K562 (cell line): Measurements from ENCODE around the gene FEM1B. TPM values are rescaled to one million over a fixed set of nuclear protein-coding genes. Genes with fewer than 3 reads are reported as not detected.

Experiments
- ATAC-seq: fragments of 200-7000 bp; cut with Tn5 transposase; 3 replicates; pipeline ENCODE4 v1.9.1; 2020; ENCODE audit warnings: moderate library complexity
- BruUV-seq: library from RNA; stranded (reverse); fragments of 400-500 nt; replicated peaks from 2 replicates; lab custom pipeline; 2021; lab: Mats Ljungman, UMichigan
- CTCF ChIA-PET: fragments of 300-600 bp; formaldehyde crosslinking; extraction: SDS; loops from one replicate; lab custom pipeline; 2021; ENCODE audit warnings: low intra/inter-chr PET ratio; lab: Yijun Ruan, JAX
- POLR2A ChIA-PET: fragments of 300-600, 350-650 bp; sonication (Branson Sonifier 250); formaldehyde crosslinking; extraction: SDS; loops from one replicate; lab custom pipeline; 2021; ENCODE audit warnings: antibody characterized with exemption, inconsistent platforms; lab: Yijun Ruan, JAX
- DNase-seq, 4 experiments: peaks; one replicate each; pipeline versions ENCODE4 v3.0.0 to v3.0.0-alpha.2; 2011 to 2018; ENCODE audit warnings: low spot score in 3 of 4, mixed read lengths in 3 of 4; ENCODE audit errors: extremely low read depth in 1 of 4
- FAIRE-seq: peaks from 2 replicates; lab custom pipeline; 2011; peaks lifted over from hg19 to GRCh38; lab: Jason Lieb, UNC
- H2AFZ ChIP-seq: 2 replicates; pipeline ENCODE4 v1.6.0; 2011; ENCODE audit warnings: low read depth, low read length, control low read depth, inconsistent platforms
- H3K27ac ChIP-seq: fragments of 200-600 bp; 3 replicates; pipeline ENCODE4 v1.8.0; 2011; ENCODE audit warnings: low read depth, mild to moderate bottlenecking, control low read depth, inconsistent platforms, low read length, moderate library complexity, mixed read lengths; ENCODE audit errors: extremely low read depth
- H3K27me3 ChIP-seq, 2 experiments: fragments of 300-600 bp in 1 of 2; 2 replicates in 1 of 2; 3 replicates in 1 of 2; pipeline versions ENCODE4 v1.6.0 to v1.8.0; 2011; ENCODE audit warnings: inconsistent platforms in 2 of 2, low read length in 2 of 2, mild to moderate bottlenecking in 1 of 2, mixed read lengths in 1 of 2, moderate library complexity in 1 of 2; ENCODE audit not compliant: control insufficient read depth in 2 of 2, insufficient read depth in 2 of 2
- H3K36me3 ChIP-seq: fragments of 300-600 bp; 3 replicates; pipeline ENCODE4 v1.8.0; 2011; ENCODE audit warnings: mild to moderate bottlenecking, low read length, inconsistent platforms; ENCODE audit not compliant: control insufficient read depth, insufficient read depth
- H3K4me1 ChIP-seq, 2 experiments: fragments of 200-600 bp in 1 of 2; replicated peaks in 1 of 2; 2 replicates in 1 of 2; 3 replicates in 1 of 2; pipeline versions ENCODE4 v1.5.1 to v1.8.0; 2011; ENCODE audit warnings: inconsistent platforms in 2 of 2, low read length in 2 of 2, mild to moderate bottlenecking in 1 of 2, mixed read lengths in 1 of 2, moderate library complexity in 1 of 2; ENCODE audit not compliant: control insufficient read depth in 2 of 2, insufficient read depth in 2 of 2
- H3K4me2 ChIP-seq: 2 replicates; pipeline ENCODE4 v1.6.1; 2011; ENCODE audit warnings: low read length, control low read depth, inconsistent platforms, mixed read lengths; ENCODE audit not compliant: insufficient read depth
- H3K4me3 ChIP-seq: fragments of 200-600 bp; sonication (generic), shearing (Covaris generic); 2 replicates; pipeline ENCODE4 v1.5.1; 2016; ENCODE audit warnings: control low read depth, inconsistent platforms
- H3K79me2 ChIP-seq: fragments of 200-600 bp; 3 replicates; pipeline ENCODE4 v1.8.0; 2011; ENCODE audit warnings: low read length, inconsistent platforms; ENCODE audit not compliant: control insufficient read depth, insufficient read depth
- H3K9ac ChIP-seq, 2 experiments: 2 replicates each; pipeline versions ENCODE4 v1.6.0 to v1.6.1; 2011; ENCODE audit warnings: low read depth in 2 of 2, low read length in 2 of 2, control low read depth in 1 of 2, inconsistent platforms in 1 of 2, mild to moderate bottlenecking in 1 of 2, mixed read lengths in 1 of 2; ENCODE audit not compliant: insufficient read depth in 1 of 2
- H3K9me1 ChIP-seq: one replicate; pipeline ENCODE4 v1.6.0; 2011; ENCODE audit warnings: inconsistent platforms, mild to moderate bottlenecking, low read length, moderate library complexity; ENCODE audit not compliant: control insufficient read depth, insufficient read depth
- H3K9me3 ChIP-seq: replicated peaks from 2 replicates; pipeline ENCODE4 v1.5.1; 2011; ENCODE audit warnings: low read depth, low read length, inconsistent platforms; ENCODE audit not compliant: control insufficient read depth, insufficient read depth
- H4K20me1 ChIP-seq: replicated peaks from 2 replicates; pipeline ENCODE4 v1.6.1; 2011; ENCODE audit warnings: low read length, inconsistent platforms, mixed read lengths; ENCODE audit not compliant: control insufficient read depth, insufficient read depth
- ASH1L ChIP-seq: fragments of 450-650 bp; IDR thresholded peaks from 2 replicates; pipeline ENCODE4 v1.6.1; 2018; ENCODE audit warnings: borderline replicate concordance, mild to moderate bottlenecking, low read depth; ENCODE audit not compliant: partially characterized antibody
- CC2D1A ChIP-seq: fragments of 450-650 bp; IDR thresholded peaks from 2 replicates; pipeline ENCODE4 v1.6.1; 2017; ENCODE audit warnings: mild to moderate bottlenecking
- ESRRB ChIP-seq: fragments of 250-450 bp; sonication (Bioruptor Pico); IDR thresholded peaks from 2 replicates; pipeline ENCODE4 v1.5.0; 2020; ENCODE audit warnings: mild to moderate bottlenecking, moderate library complexity, borderline replicate concordance
- HDAC3 ChIP-seq: fragments of 450-650 bp; IDR thresholded peaks from 2 replicates; pipeline ENCODE4 v1.6.1; 2018; ENCODE audit warnings: borderline replicate concordance, mild to moderate bottlenecking, moderate library complexity; ENCODE audit not compliant: partially characterized antibody
- SMARCE1 ChIP-seq: fragments of 450-650 bp; IDR thresholded peaks from 2 replicates; pipeline ENCODE4 v1.7.1; 2016; ENCODE audit warnings: mild to moderate bottlenecking
- ZNF175 ChIP-seq: fragments of 200-800 bp; sonication (Bioruptor generic); IDR thresholded peaks from 2 replicates; pipeline ENCODE4 v1.6.1; 2016; ENCODE audit warnings: low read depth, mild to moderate bottlenecking, missing genetic modification characterization, missing compliant biosample characterization
- ZNF766 ChIP-seq: fragments of 200-800 bp; sonication (Bioruptor generic); conservative IDR thresholded peaks from 2 replicates; pipeline ENCODE4 v1.6.1; 2016; ENCODE audit warnings: missing genetic modification characterization, missing compliant biosample characterization
- WGBS: fragments of 100-300 bp; shearing (Covaris generic); methylation state at CpG from one replicate; pipeline ENCODE4 v1.1.6; 2016; ENCODE audit warnings: low coverage, mixed read lengths; ENCODE audit not compliant: insufficient coverage; ENCODE audit errors: missing lambda C conversion rate; 5-methylcytosine and 5-hydroxymethylcytosine counted together
- in situ Hi-C: fragments of 300-500 bp; cut with MboI; formaldehyde crosslinking; loops from 4 replicates; pipeline ENCODE4 v1.15.0; 2018; ENCODE audit warnings: inconsistent platforms, mixed read lengths
- intact Hi-C: fragments of 100-400 bp; cut with micrococcal nuclease; formaldehyde crosslinking; loops from 2 replicates; pipeline ENCODE4 v1.14.2; 2022
- polyA plus RNA-seq, 8 experiments: library from polyadenylated mRNA; depleted of rRNA in 4 of 8; stranded (reverse) in 5 of 8; unstranded in 3 of 8; fragments of >200 nt; fragmentation: Nextera tagmentation in 2 of 8; fragmentation: Illumina TruSeq in 1 of 8; extraction: Ambion mirVana in 2 of 8; extraction: Trizol in 1 of 8; gene quantifications; 2 replicates each; pipeline versions ENCODE4 v1.2.1 to v1.2.3, GENCODE V29; 2011 to 2014; ENCODE audit warnings: inconsistent platforms in 1 of 8, missing spikeins in 1 of 8
- total RNA-seq, 7 experiments: library from RNA; depleted of rRNA in 6 of 7; stranded (reverse); fragments of >200 nt in 6 of 7; fragmentation: Illumina TruSeq in 2 of 7; extraction: Trizol in 2 of 7; gene quantifications; 2 replicates each; pipeline versions ENCODE4 v1.2.1 to v1.2.3, GENCODE V29; 2011 to 2021; ENCODE audit warnings: low replicate concordance in 1 of 7
- TF ChIP-seq, protein P1 (sequence below), 3 experiments: fragments of 200-800 bp in 1 of 3; sonication (Bioruptor generic) in 1 of 3; sonication (generic) in 1 of 3; formaldehyde crosslinking in 1 of 3; IDR thresholded peaks; 2 replicates each; pipeline versions ENCODE4 v1.6.1 to v1.8.0; 2016 to 2022; ENCODE audit warnings: mild to moderate bottlenecking in 2 of 3, missing compliant biosample characterization in 2 of 3, missing genetic modification characterization in 2 of 3, missing genetic modification reagents in 1 of 3
- TF ChIP-seq, protein P2 (sequence below): sonication (generic); formaldehyde crosslinking; IDR thresholded peaks from 2 replicates; pipeline ENCODE4 v1.8.0; 2023; ENCODE audit warnings: missing genetic modification reagents, mild to moderate bottlenecking, borderline replicate concordance
- TF ChIP-seq, protein P3 (sequence below): fragments of 250-450 bp; sonication (Bioruptor Pico); IDR thresholded peaks from 2 replicates; pipeline ENCODE4 v1.5.0; 2021

Gene FEM1B
- total and polyA plus RNA-seq, 9 of the 15 experiments (the other 6 are each of a cell fraction or from before 2014, with no cell fraction given), result 5.9 to 61.6 (median 20.1) TPM

DNA sequence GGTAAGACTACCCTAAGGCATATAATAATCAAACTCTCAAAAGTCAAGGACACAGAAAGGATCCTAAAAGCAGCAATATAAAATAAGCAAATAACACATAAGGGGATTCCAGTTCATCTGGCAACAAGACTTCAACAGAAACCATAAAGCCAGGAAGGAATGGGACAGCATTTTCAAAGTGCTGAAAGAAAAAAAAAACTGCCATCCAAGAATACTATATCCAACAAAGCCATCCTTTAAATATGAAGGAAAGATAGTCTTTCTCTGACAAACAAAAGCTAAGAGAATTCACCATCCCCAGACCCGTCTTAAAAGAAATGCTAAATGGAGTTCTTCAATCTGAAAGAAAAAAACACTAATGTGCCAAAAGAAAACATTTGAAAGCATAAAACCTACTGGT, 33.3 kb upstream of the FEM1B start:
- H3K79me2 ChIP-seq, result no peaks in the 10 kb centered on the region
- POLR2A ChIA-PET, result interaction anchor here (1.0 kb wide), 1 partner anchor 9 kb away, joined by 3 read pairs; no protein-coding TSS in a partner anchor
- intact Hi-C loops, result no loop called here
- TF ChIP-seq ZNF175 (no peak), ESRRB (CRISPR knock-in tag) (no peak), ZNF766 (CRISPR knock-in tag) (no peak), SMARCE1 (no peak), CC2D1A (no peak), ASH1L (no peak), HDAC3 (no peak)
- TF ChIP-seq, protein P1, sequence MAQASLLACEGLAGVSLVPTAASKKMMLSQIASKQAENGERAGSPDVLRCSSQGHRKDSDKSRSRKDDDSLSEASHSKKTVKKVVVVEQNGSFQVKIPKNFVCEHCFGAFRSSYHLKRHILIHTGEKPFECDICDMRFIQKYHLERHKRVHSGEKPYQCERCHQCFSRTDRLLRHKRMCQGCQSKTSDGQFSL (CRISPR knock-in tag; IDR thresholded peaks at IDR 0.05), result no peak
- TF ChIP-seq, protein P1 (tag; IDR thresholded peaks at IDR 0.05), result no peak
- TF ChIP-seq, protein P2, sequence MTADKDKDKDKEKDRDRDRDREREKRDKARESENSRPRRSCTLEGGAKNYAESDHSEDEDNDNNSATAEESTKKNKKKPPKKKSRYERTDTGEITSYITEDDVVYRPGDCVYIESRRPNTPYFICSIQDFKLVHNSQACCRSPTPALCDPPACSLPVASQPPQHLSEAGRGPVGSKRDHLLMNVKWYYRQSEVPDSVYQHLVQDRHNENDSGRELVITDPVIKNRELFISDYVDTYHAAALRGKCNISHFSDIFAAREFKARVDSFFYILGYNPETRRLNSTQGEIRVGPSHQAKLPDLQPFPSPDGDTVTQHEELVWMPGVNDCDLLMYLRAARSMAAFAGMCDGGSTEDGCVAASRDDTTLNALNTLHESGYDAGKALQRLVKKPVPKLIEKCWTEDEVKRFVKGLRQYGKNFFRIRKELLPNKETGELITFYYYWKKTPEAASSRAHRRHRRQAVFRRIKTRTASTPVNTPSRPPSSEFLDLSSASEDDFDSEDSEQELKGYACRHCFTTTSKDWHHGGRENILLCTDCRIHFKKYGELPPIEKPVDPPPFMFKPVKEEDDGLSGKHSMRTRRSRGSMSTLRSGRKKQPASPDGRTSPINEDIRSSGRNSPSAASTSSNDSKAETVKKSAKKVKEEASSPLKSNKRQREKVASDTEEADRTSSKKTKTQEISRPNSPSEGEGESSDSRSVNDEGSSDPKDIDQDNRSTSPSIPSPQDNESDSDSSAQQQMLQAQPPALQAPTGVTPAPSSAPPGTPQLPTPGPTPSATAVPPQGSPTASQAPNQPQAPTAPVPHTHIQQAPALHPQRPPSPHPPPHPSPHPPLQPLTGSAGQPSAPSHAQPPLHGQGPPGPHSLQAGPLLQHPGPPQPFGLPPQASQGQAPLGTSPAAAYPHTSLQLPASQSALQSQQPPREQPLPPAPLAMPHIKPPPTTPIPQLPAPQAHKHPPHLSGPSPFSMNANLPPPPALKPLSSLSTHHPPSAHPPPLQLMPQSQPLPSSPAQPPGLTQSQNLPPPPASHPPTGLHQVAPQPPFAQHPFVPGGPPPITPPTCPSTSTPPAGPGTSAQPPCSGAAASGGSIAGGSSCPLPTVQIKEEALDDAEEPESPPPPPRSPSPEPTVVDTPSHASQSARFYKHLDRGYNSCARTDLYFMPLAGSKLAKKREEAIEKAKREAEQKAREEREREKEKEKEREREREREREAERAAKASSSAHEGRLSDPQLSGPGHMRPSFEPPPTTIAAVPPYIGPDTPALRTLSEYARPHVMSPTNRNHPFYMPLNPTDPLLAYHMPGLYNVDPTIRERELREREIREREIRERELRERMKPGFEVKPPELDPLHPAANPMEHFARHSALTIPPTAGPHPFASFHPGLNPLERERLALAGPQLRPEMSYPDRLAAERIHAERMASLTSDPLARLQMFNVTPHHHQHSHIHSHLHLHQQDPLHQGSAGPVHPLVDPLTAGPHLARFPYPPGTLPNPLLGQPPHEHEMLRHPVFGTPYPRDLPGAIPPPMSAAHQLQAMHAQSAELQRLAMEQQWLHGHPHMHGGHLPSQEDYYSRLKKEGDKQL (CRISPR knock-in tag), result no peak
- TF ChIP-seq, protein P3, sequence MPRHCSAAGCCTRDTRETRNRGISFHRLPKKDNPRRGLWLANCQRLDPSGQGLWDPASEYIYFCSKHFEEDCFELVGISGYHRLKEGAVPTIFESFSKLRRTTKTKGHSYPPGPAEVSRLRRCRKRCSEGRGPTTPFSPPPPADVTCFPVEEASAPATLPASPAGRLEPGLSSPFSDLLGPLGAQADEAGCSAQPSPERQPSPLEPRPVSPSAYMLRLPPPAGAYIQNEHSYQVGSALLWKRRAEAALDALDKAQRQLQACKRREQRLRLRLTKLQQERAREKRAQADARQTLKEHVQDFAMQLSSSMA (CRISPR knock-in tag), result no peak
- DNase-seq, result no peak
- WGBS, result 17% methylated on average over 1 of the region's 1 CpG
- peaks cover 2% of the 10 kb centered on the region; the same call in 1 of the 2 replicates for H3K9me3 ChIP-seq
- H4K20me1 ChIP-seq, result no peaks in the 10 kb centered on the region
- FAIRE-seq, result no peak
- no peak overlapping the region for H3K9ac ChIP-seq
- H3K27me3 ChIP-seq, result no peaks in the 10 kb centered on the region; a peak in 2 of 5 replicates
- no peak overlapping the region for H3K27ac ChIP-seq
- no TSS peak for BruUV-seq
- no peak overlapping the region for H3K4me3 ChIP-seq
- no peak for ATAC-seq
- H3K4me1 ChIP-seq, result no peaks in the 10 kb centered on the region
- CTCF ChIA-PET, result no interaction called here
- H3K4me2 ChIP-seq, result no peak overlapping the region
- in situ Hi-C loops, result no loop called here
- H3K36me3 ChIP-seq, result no peaks in the 10 kb centered on the region
- no peak overlapping the region for H2AFZ ChIP-seq
- no peaks in the 10 kb centered on the region for H3K9me1 ChIP-seq
